Thyroid gland (tissue), 4 donors: ENCODE data around the gene SART1. TPM values are rescaled to one million over a fixed set of nuclear protein-coding genes. Genes with fewer than 3 reads are reported as not detected.

Experiments used
- DNase-seq, 2 donors: peaks; one replicate each; pipeline ENCODE4 v3.0.0-alpha.2; 2019
- H3K27ac ChIP-seq, 3 donors: fragments of 200-600 bp; sonication (generic); 1 replicate in 2 of 3; 2 replicates in 1 of 3; pipeline ENCODE4 v1.5.1; 2016 to 2019; ENCODE audit warnings: mild to moderate bottlenecking in 1 of 3, moderate library complexity in 1 of 3
- H3K27me3 ChIP-seq: fragments of 200-600 bp; sonication (generic); one replicate; pipeline ENCODE4 v1.5.1; 2019
- H3K36me3 ChIP-seq, 2 donors: fragments of 200-600 bp; sonication (generic); one replicate each; pipeline ENCODE4 v1.5.1; 2016 to 2019
- H3K4me1 ChIP-seq, 2 donors: fragments of 200-600 bp; sonication (generic); one replicate each; pipeline ENCODE4 v1.5.1; 2017 to 2019
- H3K4me3 ChIP-seq, 3 donors: fragments of 200-600 bp; sonication (generic); replicated peaks in 1 of 3; 1 replicate in 2 of 3; 2 replicates in 1 of 3; pipeline ENCODE4 v1.5.1; 2016; ENCODE audit warnings: mild to moderate bottlenecking in 1 of 3
- H3K9me3 ChIP-seq: fragments of 200-600 bp; sonication (generic); one replicate; pipeline ENCODE4 v1.5.1; 2017
- POLR2A ChIP-seq, 2 donors: fragments of 450-650 bp; IDR thresholded peaks; one replicate each; pipeline ENCODE4 v1.6.1; 2017; ENCODE audit warnings: antibody characterized with exemption in 2 of 2, mild to moderate bottlenecking in 2 of 2, moderate library complexity in 1 of 2
- WGBS, 2 donors: methylation state at CpG; one replicate each; pipeline ENCODE4 v1.1.5; 2017; 5-methylcytosine and 5-hydroxymethylcytosine counted together
- intact Hi-C: fragments of 100-400 bp; cut with DNase I; formaldehyde crosslinking; loops from one replicate; pipeline ENCODE4 v1.15.1; 2023
- total RNA-seq, 4 donors: library from RNA; depleted of rRNA; stranded (reverse); fragments of >200 nt; gene quantifications; one replicate each; pipeline ENCODE4 v1.2.3, GENCODE V29; 2016
- TF ChIP-seq, protein P1 (sequence below), 6 experiments: fragments of 200-600 bp in 3 of 6; fragments of 450-650 bp in 3 of 6; sonication (generic) in 3 of 6; IDR thresholded peaks; one replicate each; pipeline ENCODE4 v1.5.1; 2016 to 2019; ENCODE audit warnings: antibody characterized with exemption in 6 of 6, mild to moderate bottlenecking in 2 of 6, inconsistent platforms in 1 of 6, moderate library complexity in 1 of 6

SART1 gene
- total RNA-seq, 4 donors from 2014 or later: 22.2 to 46.1 (median 24.2) TPM

DNA sequence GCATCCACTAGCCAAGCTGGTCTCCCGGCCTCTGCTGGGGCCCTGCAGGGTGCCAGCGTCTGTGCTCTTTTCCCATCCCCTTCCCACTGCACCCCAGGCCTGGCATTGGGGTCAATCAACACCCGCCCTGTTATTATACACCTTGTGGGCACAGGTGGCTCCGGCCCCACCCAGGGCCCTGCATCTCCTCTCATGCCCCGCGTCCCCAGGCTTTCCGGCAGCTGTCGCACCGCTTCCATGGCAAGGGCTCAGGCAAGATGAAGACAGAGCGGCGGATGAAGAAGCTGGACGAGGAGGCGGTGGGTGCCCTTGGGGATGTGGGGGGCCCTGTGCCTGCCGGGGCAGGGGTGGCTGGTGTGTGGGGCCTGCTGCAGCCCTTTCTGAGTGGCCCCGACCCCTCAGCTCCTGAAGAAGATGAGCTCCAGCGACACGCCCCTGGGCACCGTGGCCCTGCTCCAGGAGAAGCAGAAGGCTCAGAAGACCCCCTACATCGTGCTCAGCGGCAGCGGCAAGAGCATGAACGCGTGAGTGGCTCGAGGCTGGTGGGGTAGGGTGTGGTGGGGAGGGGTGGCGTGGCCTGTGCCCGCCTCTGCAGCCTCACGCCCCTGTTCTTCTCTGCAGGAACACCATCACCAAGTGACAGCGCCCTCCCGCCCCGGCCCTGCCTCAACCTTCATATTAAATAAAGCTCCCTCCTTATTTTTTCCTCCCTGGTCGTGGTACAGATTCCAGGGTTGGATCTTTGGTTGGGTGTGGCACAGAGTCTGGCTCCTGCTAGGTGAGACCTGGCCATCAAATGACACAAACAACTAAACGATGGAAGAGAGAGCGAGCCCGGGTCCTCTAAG, 17.1 kb downstream of the SART1 start:
- Histone ChIP-seq H3K27me3 (no peaks in the 10 kb centered on the region), H3K27ac (no peak overlapping the region), H3K9me3 (no peaks in the 10 kb centered on the region), H3K4me1 (no peaks in the 10 kb centered on the region), H3K36me3 (peaks cover 28 to 34% of the 10 kb centered on the region in 2 donors), H3K4me3 (no peak overlapping the region)
- WGBS, 2 donors: 94% methylated on average over 29 to 32 of the region's 34 CpGs
- TF ChIP-seq, protein P1, sequence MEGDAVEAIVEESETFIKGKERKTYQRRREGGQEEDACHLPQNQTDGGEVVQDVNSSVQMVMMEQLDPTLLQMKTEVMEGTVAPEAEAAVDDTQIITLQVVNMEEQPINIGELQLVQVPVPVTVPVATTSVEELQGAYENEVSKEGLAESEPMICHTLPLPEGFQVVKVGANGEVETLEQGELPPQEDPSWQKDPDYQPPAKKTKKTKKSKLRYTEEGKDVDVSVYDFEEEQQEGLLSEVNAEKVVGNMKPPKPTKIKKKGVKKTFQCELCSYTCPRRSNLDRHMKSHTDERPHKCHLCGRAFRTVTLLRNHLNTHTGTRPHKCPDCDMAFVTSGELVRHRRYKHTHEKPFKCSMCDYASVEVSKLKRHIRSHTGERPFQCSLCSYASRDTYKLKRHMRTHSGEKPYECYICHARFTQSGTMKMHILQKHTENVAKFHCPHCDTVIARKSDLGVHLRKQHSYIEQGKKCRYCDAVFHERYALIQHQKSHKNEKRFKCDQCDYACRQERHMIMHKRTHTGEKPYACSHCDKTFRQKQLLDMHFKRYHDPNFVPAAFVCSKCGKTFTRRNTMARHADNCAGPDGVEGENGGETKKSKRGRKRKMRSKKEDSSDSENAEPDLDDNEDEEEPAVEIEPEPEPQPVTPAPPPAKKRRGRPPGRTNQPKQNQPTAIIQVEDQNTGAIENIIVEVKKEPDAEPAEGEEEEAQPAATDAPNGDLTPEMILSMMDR (IDR thresholded peaks at IDR 0.05): no peak
- no peak for TF ChIP-seq POLR2A (IDR thresholded peaks at IDR 0.05)
- intact Hi-C loops: no loop called here
- DNase-seq: no peak

DNA sequence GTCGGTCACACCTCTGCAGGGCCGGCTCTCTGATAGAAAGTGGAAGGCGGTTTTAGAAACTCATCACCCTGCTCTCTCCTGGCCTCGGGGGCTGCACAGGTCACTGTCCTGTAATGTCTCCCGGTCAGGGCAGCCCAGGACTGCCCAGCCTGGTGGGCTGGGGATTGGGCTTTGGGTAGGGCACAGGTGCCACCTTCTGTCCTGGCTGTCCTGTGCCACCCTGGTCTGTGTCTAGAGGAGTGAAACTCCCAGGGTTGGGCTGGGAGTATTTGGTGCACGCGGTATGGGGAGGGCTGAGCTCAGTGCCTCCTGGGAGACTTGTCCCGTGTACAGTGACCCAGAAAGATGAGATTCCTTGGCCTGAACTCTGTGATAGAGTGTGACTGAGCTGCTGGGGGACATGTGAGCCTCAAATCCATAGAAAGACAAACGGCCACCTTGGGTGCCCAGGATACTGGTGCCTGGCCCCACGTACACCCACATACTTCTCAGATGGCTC, 17.8 kb downstream of the SART1 start:
- peaks cover 28 to 32% of the 10 kb centered on the region in 2 donors for H3K36me3 ChIP-seq
- WGBS, 2 donors: 85 to 90% methylated on average over 8 to 10 of the region's 10 CpGs
- DNase-seq: no peak
- no peak overlapping the region for H3K27ac ChIP-seq
- H3K27me3 ChIP-seq: no peaks in the 10 kb centered on the region
- no peak overlapping the region for H3K4me3 ChIP-seq
- TF ChIP-seq, protein P1 (IDR thresholded peaks at IDR 0.05): no peak
- TF ChIP-seq POLR2A (IDR thresholded peaks at IDR 0.05): no peak
- no peaks in the 10 kb centered on the region for H3K9me3 ChIP-seq
- intact Hi-C loops: no loop called here
- H3K4me1 ChIP-seq: no peaks in the 10 kb centered on the region

DNA sequence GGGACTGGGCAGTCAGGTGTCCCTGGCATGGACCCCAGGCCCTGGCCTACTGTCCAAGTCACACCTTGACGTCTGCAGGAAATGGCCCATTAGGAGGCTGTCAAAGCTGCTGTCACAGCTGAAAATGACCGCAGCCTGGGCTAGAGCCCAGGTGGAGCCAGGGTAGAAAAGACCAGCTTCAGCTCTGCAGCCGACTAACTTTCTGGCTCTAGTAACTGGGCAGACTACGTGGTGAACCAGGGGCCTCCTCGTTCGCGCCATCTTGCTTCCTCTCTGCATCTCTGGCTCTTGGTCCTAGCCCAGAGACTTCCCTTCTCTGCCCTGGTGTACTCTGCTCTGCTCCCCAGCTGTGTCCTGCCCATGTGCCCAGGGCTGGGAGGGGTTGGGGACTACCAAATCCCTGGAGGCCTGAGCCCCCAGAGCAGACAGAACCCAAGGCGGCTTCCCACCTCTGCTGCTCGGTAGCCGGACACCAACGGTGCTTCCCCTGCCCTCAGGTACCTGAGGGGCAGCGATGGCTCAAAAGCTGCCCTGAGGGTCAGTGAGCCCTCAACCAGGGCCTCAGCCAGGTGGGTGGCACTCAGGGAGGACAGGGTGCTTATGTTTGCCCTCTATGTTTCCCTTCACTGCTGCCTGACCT, 19.7 kb downstream of the SART1 start:
- Histone ChIP-seq H3K27ac (no peak overlapping the region), H3K4me1 (no peaks in the 10 kb centered on the region), H3K27me3 (no peaks in the 10 kb centered on the region), H3K9me3 (no peaks in the 10 kb centered on the region), H3K4me3 (no peak overlapping the region), H3K36me3 (peaks cover 28 to 32% of the 10 kb centered on the region in 2 donors)
- intact Hi-C loops: loop anchor here (10.0 kb wide), 1 partner anchor 266 kb away; the partner anchor contains the start of gene KAT5
- TF ChIP-seq, protein P1 (IDR thresholded peaks at IDR 0.05): no peak
- TF ChIP-seq POLR2A (IDR thresholded peaks at IDR 0.05): no peak
- 66 to 80% methylated on average over 7 to 8 of the region's 12 CpGs for WGBS, 2 donors
- DNase-seq: no peak

DNA sequence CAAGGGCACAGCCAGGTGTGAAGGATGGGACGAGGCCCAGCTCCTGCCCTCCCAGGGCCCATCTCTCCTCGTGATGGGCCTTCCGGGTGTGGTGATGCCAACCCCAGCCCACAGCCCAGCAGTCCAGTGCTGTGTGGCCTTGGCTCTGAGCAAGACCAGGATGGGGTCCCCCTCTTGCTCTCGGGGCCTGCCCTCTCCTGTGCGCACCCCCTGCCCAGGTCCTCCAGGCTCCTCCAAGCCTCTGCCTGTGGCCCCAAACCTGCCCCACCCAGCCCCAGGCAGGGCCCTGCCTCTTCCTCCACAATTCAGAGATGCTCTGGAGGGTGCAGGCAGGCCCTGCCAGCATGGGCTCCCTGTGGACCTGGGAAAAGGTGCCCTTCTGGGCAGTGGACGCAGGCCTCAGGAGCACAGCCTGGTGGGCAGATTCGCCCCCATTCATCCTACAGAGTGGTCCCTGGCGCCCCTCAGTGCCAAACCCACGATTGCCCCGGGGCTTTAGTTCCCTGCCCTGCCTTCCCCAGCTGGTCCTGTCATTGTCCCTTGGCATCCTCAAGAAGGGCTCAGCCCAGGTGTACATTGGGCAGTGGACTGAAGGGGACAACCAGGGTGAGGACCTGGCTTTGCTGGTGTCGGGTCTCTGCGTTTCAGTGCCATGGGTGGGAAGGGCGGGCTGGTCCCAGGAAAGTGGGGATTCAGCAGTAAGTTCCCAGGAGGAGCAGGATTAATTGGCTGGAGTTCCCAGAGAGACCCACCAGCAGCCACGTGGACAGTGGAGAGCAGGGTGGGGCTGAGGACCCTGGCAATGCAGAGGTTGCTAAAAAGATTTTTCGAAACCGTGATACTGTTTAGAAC, 20.7 kb downstream of the SART1 start:
- no peak for DNase-seq
- Histone ChIP-seq H3K4me3 (no peak overlapping the region), H3K27ac (no peak overlapping the region), H3K36me3 (peaks cover 19 to 23% of the 10 kb centered on the region in 2 donors), H3K27me3 (no peaks in the 10 kb centered on the region), H3K9me3 (no peaks in the 10 kb centered on the region), H3K4me1 (no peaks in the 10 kb centered on the region)
- TF ChIP-seq POLR2A (IDR thresholded peaks at IDR 0.05): no peak
- TF ChIP-seq, protein P1 (IDR thresholded peaks at IDR 0.05): no peak
- WGBS, 2 donors: 80 to 83% methylated on average over 11 to 14 of the region's 16 CpGs
- intact Hi-C loops: loop anchor here (10.0 kb wide), 1 partner anchor 267 kb away; the partner anchor contains the start of gene KAT5
